ENCODE results near the gene MEF2D.
A peak's percentile ranks its signal among the peaks of the same experiment; 100 is the strongest.

The MEF2D gene

GRCh38 chr1:156444407-156445001 is 56.1 kb downstream of the MEF2D start:
- ATAC-seq (peak; percentile 53), DNase-seq (ENCODE audit: low spot score in 2 of 2) (no peak)
- Mint-ChIP-seq H3K9me3 (no peaks in the 10 kb centered on the region), H3K36me3 (peaks cover 7% of the 10 kb centered on the region), H3K4me3 (no peak overlapping the region), H3K4me1 (peaks cover 17% of the 10 kb centered on the region), H3K27ac (no peak overlapping the region)

GRCh38 chr1:156443286-156443685 is 57.3 kb downstream of the MEF2D start:
- Mint-ChIP-seq H3K36me3 (peaks cover 7% of the 10 kb centered on the region), H3K9me3 (no peaks in the 10 kb centered on the region), H3K4me3 (no peak overlapping the region), H3K4me1 (peaks cover 25% of the 10 kb centered on the region), H3K27ac (no peak overlapping the region)
- ATAC-seq (no peak), DNase-seq (ENCODE audit: low spot score in 2 of 2) (no peak)

GRCh38 chr1:156440654-156441437 is 59.7 kb downstream of the MEF2D start:
- H3K4me1 Mint-ChIP-seq: peaks cover 34% of the 10 kb centered on the region
- no peak overlapping the region for H3K27ac Mint-ChIP-seq
- H3K36me3 Mint-ChIP-seq: peaks cover 7% of the 10 kb centered on the region
- H3K9me3 Mint-ChIP-seq: no peaks in the 10 kb centered on the region
- ATAC-seq: no peak
- DNase-seq (ENCODE audit: low spot score in 2 of 2): no peak
- H3K4me3 Mint-ChIP-seq: no peak overlapping the region

GRCh38 chr1:156439777-156440183 is 60.8 kb downstream of the MEF2D start:
- H3K9me3 Mint-ChIP-seq: no peaks in the 10 kb centered on the region
- no peak for DNase-seq (ENCODE audit: low spot score in 2 of 2)
- H3K4me3 Mint-ChIP-seq: no peak overlapping the region
- H3K36me3 Mint-ChIP-seq: no peaks in the 10 kb centered on the region
- peaks cover 42% of the 10 kb centered on the region for H3K4me1 Mint-ChIP-seq
- ATAC-seq: no peak
- no peak overlapping the region for H3K27ac Mint-ChIP-seq

- DNase-seq (ENCODE audit: low spot score in 2 of 2) (no peak), ATAC-seq (peak; percentile 33)
- Mint-ChIP-seq H3K4me1 (peaks cover 44% of the 10 kb centered on the region), H3K4me3 (no peak overlapping the region), H3K27ac (no peak overlapping the region), H3K36me3 (no peaks in the 10 kb centered on the region), H3K9me3 (no peaks in the 10 kb centered on the region)
Observed at GRCh38 chr1:156439036-156439776, 61.4 kb downstream of the MEF2D start.

DNA sequence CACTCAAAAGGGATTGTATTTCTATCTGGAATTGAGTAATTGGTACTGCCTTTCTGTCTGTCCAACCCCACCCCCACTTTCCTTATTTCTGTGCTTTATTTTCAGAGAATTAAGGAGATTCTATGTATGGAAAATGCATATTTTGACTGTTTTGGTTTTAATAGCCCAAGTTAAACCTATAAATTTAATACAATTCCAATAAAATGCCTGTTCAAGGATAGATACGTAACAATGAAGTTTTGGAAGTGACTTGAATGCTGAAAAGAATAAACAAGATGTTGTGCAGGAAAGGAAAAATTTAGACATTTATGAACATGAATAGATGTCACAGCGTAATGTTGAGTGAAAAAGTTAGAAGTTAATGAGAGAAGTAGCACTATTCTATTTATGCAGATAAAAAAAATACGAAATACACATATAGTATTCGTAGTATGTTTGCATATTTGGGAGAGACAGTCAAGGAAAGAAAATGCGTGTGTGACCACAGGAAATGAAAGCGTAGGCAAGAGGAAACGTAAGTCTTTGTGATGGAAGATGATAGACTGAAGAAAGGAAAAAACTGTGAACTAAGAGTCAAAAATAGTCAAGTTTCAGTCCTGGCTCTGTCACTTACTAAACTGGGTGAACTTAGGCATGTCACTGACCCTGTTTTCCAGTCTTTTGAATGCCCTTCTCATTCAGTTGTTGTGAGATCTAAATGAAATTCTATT is 62.1 kb downstream of the MEF2D start:
- ATAC-seq (peak; percentile 60), DNase-seq (ENCODE audit: low spot score in 2 of 2) (no peak)
- H3K4me3 Mint-ChIP-seq: no peak overlapping the region
- no peak overlapping the region for H3K27ac Mint-ChIP-seq
- H3K9me3 Mint-ChIP-seq: no peaks in the 10 kb centered on the region
- no peaks in the 10 kb centered on the region for H3K36me3 Mint-ChIP-seq
- H3K4me1 Mint-ChIP-seq: peaks cover 52% of the 10 kb centered on the region

GRCh38 chr1:156437037-156437867 is 63.3 kb downstream of the MEF2D start:
- Mint-ChIP-seq H3K36me3 (no peaks in the 10 kb centered on the region), H3K4me3 (peak overlapping the region; percentile 75), H3K4me1 (peaks cover 61% of the 10 kb centered on the region), H3K27ac (no peak overlapping the region), H3K9me3 (no peaks in the 10 kb centered on the region)
- no peak for DNase-seq (ENCODE audit: low spot score in 2 of 2)
- ATAC-seq: no peak

- Mint-ChIP-seq H3K4me1 (peaks cover 61% of the 10 kb centered on the region), H3K36me3 (no peaks in the 10 kb centered on the region), H3K27ac (no peak overlapping the region), H3K9me3 (no peaks in the 10 kb centered on the region), H3K4me3 (peak overlapping the region; percentile 75)
- DNase-seq (ENCODE audit: low spot score in 2 of 2): no peak
- ATAC-seq: peak; percentile 43
Observed at GRCh38 chr1:156436141-156437036, 64.2 kb downstream of the MEF2D start.

- no peaks in the 10 kb centered on the region for H3K36me3 Mint-ChIP-seq
- ATAC-seq: peak; percentile 17
Observed at GRCh38 chr1:156435545-156436140, 64.9 kb downstream of the MEF2D start.

GRCh38 chr1:156434989-156435544 is 65.5 kb downstream of the MEF2D start:
- peaks cover 67% of the 10 kb centered on the region for H3K4me1 Mint-ChIP-seq
- ATAC-seq (peak; percentile 47), DNase-seq (ENCODE audit: low spot score in 2 of 2) (no peak)
- peak overlapping the region; percentile 75 for H3K4me3 Mint-ChIP-seq
- H3K9me3 Mint-ChIP-seq: no peaks in the 10 kb centered on the region
- no peaks in the 10 kb centered on the region for H3K36me3 Mint-ChIP-seq
- H3K27ac Mint-ChIP-seq: no peak overlapping the region

More at GRCh38 chr1:156435545-156436140, 64.9 kb downstream of the MEF2D start:
- Mint-ChIP-seq H3K4me1 (peaks cover 62% of the 10 kb centered on the region), H3K9me3 (no peaks in the 10 kb centered on the region), H3K27ac (no peak overlapping the region), H3K4me3 (peak overlapping the region; percentile 75)
- no peak for DNase-seq (ENCODE audit: low spot score in 2 of 2)

GRCh38 chr1:156433602-156434001 is 67.0 kb downstream of the MEF2D start:
- Mint-ChIP-seq H3K27ac (no peak overlapping the region), H3K36me3 (no peaks in the 10 kb centered on the region), H3K4me1 (peaks cover 67% of the 10 kb centered on the region), H3K4me3 (no peak overlapping the region), H3K9me3 (no peaks in the 10 kb centered on the region)
- ATAC-seq (peak; percentile 60), DNase-seq (ENCODE audit: low spot score in 2 of 2) (no peak)

GRCh38 chr1:156433032-156433431 is 67.5 kb downstream of the MEF2D start:
- no peak overlapping the region for H3K27ac Mint-ChIP-seq
- peaks cover 62% of the 10 kb centered on the region for H3K4me1 Mint-ChIP-seq
- no peaks in the 10 kb centered on the region for H3K36me3 Mint-ChIP-seq
- H3K9me3 Mint-ChIP-seq: no peaks in the 10 kb centered on the region
- no peak overlapping the region for H3K4me3 Mint-ChIP-seq
- ATAC-seq: no peak
- DNase-seq (ENCODE audit: low spot score in 2 of 2): no peak

DNA sequence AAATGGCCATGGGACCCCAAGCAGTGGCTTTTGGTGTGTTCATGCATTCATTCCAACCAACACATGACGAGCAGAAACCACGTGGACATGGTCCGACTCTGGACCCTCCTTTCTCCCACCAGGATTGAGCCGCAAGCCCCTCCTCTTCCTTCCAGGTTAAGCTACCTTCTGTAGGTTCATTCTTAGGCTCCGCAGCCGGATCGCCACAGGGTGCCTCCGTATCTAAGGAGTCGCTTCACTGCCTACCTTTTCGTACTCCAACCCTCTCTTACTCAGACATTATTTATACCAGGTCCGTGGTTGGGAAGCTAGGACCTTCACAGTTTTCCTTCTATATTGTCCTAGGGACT is 67.9 kb downstream of the MEF2D start:
- Mint-ChIP-seq H3K4me1 (peaks cover 59% of the 10 kb centered on the region), H3K36me3 (no peaks in the 10 kb centered on the region)

More for the DNA sequence above, 67.9 kb downstream of the MEF2D start:
- Mint-ChIP-seq H3K4me3 (no peak overlapping the region), H3K9me3 (no peaks in the 10 kb centered on the region), H3K27ac (no peak overlapping the region)
- no peak for ATAC-seq
- no peak for DNase-seq (ENCODE audit: low spot score in 2 of 2)
